KMS-11 (cell line): ENCODE results near the gene DBNDD2.

Experiments used
- H2AFZ ChIP-seq: fragments of 200-600 bp; sonication (generic); 2 replicates; pipeline ENCODE4 v1.6.1; 2016; ENCODE audit warnings: antibody characterized with exemption, mixed run types, low read depth
- H3K27ac ChIP-seq: fragments of 200-600 bp; sonication (generic); 2 replicates; pipeline ENCODE4 v1.6.1; 2016; ENCODE audit warnings: mild to moderate bottlenecking, mixed run types
- H3K27me3 ChIP-seq: fragments of 200-600 bp; sonication (generic); 2 replicates; pipeline ENCODE4 v1.6.1; 2017; ENCODE audit warnings: mild to moderate bottlenecking, low read depth, mixed run types, moderate library complexity; ENCODE audit not compliant: insufficient read depth
- H3K36me3 ChIP-seq: fragments of 200-600 bp; sonication (generic); 2 replicates; pipeline ENCODE4 v1.6.1; 2017; ENCODE audit warnings: mild to moderate bottlenecking, mixed run types; ENCODE audit not compliant: insufficient read depth
- H3K4me1 ChIP-seq: fragments of 200-600 bp; sonication (generic); 2 replicates; pipeline ENCODE4 v1.6.1; 2016; ENCODE audit warnings: mild to moderate bottlenecking, low read depth, mixed run types; ENCODE audit not compliant: poor library complexity, severe bottlenecking
- H3K4me2 ChIP-seq: fragments of 200-600 bp; sonication (generic); 2 replicates; pipeline ENCODE4 v1.7.0; 2016; ENCODE audit warnings: mild to moderate bottlenecking, mixed run types
- H3K4me3 ChIP-seq: fragments of 200-600 bp; sonication (generic); IDR thresholded peaks from 2 replicates; pipeline ENCODE4 v1.6.1; 2017; ENCODE audit warnings: low read depth, low read length, mixed read lengths; ENCODE audit not compliant: insufficient read depth
- H3K79me2 ChIP-seq: fragments of 200-600 bp; sonication (generic); 2 replicates; pipeline ENCODE4 v1.6.1; 2016; ENCODE audit warnings: low read depth, mixed run types; ENCODE audit not compliant: insufficient read depth
- H3K9ac ChIP-seq: fragments of 200-600 bp; sonication (generic); 2 replicates; pipeline ENCODE4 v1.6.1; 2016; ENCODE audit warnings: mild to moderate bottlenecking, mixed run types
- H4K20me1 ChIP-seq: fragments of 200-600 bp; sonication (generic); 2 replicates; pipeline ENCODE4 v1.6.1; 2016; ENCODE audit warnings: mild to moderate bottlenecking, mixed run types; ENCODE audit not compliant: insufficient read depth
- TF ChIP-seq, protein P1 (sequence below): fragments of 200-600 bp; sonication (generic); conservative IDR thresholded peaks from 2 replicates; pipeline ENCODE4 v1.6.1; 2017; ENCODE audit warnings: low read depth, mild to moderate bottlenecking, antibody characterized with exemption, low read length, moderate library complexity, mixed read lengths

DBNDD2 gene

DNA sequence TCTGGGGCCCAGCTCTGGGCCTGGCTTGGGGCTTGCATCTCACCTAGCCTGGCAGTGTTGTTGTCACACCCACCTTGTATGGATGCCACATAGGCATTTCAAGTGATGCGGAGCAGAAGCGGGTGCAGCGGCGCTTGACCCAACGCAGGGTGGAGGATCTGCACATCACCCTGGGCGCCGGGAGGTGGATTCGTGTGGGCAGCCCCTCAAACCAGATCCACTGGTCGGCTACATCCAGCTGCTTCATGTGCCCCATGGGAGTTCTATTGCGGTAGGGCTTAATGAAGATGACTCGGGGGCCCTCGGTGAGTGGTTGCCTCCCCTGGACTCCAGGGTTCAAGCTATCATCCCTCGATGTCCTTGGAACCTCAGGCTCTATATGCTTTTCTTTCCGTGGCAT is 33.1 kb upstream of the DBNDD2 start:
- Histone ChIP-seq H3K79me2 (no peaks in the 10 kb centered on the region), H2AFZ (no peak overlapping the region), H3K4me2 (no peak overlapping the region), H3K4me1 (peaks cover 24% of the 10 kb centered on the region), H3K36me3 (no peaks in the 10 kb centered on the region), H3K27ac (no peak overlapping the region), H3K4me3 (no peak overlapping the region), H3K27me3 (no peaks in the 10 kb centered on the region), H3K9ac (no peak overlapping the region), H4K20me1 (no peaks in the 10 kb centered on the region)
- TF ChIP-seq, protein P1, sequence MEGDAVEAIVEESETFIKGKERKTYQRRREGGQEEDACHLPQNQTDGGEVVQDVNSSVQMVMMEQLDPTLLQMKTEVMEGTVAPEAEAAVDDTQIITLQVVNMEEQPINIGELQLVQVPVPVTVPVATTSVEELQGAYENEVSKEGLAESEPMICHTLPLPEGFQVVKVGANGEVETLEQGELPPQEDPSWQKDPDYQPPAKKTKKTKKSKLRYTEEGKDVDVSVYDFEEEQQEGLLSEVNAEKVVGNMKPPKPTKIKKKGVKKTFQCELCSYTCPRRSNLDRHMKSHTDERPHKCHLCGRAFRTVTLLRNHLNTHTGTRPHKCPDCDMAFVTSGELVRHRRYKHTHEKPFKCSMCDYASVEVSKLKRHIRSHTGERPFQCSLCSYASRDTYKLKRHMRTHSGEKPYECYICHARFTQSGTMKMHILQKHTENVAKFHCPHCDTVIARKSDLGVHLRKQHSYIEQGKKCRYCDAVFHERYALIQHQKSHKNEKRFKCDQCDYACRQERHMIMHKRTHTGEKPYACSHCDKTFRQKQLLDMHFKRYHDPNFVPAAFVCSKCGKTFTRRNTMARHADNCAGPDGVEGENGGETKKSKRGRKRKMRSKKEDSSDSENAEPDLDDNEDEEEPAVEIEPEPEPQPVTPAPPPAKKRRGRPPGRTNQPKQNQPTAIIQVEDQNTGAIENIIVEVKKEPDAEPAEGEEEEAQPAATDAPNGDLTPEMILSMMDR: no peak

DNA sequence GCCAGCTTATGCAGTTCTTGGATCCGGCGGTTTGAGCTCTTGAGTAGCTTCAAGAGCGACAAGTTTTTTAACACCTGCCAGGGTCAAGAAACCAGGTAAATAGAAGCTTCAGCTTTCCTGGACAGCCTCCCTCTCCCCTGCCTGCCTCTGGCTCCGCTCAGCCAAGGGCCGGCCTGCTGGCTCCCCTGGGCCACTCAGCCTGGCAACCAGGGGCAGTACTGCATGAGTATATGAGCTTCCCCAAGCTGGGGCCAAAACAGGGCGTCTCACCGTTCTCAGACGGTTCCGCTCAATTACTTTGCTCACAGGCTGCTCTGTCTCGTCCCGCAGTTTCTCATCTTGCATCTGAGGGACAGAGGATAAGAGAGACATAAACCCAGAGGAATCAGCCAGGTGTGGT is 30.8 kb upstream of the DBNDD2 start:
- Histone ChIP-seq H4K20me1 (no peaks in the 10 kb centered on the region), H3K79me2 (no peaks in the 10 kb centered on the region), H3K4me3 (no peak overlapping the region), H3K9ac (no peak overlapping the region), H3K27ac (no peak overlapping the region), H3K4me1 (peaks cover 37% of the 10 kb centered on the region), H3K27me3 (no peaks in the 10 kb centered on the region), H3K4me2 (no peak overlapping the region), H3K36me3 (no peaks in the 10 kb centered on the region), H2AFZ (no peak overlapping the region)
- TF ChIP-seq, protein P1: no peak

DNA sequence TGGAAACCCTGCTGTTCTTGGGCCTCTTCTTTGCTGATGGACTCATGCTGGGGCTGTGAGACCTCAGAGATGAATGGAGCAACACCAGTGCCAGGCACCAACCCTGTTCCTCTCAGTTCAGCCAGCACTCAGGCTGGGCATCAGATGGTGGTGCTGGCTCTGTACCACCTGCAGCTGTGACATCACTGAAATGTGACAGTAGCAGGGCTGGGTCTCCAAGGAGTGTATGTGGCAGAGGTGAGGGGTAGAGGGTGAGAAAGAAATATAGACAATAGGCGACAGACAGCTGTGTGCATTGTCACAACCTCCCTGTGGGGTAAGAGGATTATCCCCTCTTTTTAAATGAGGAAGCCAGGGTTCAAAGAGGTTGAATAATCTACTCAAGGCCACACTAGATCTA is 29.9 kb upstream of the DBNDD2 start, which contains the start of gene TP53TG5:
Gene TP53TG5 (minus strand): TSS at position 135 of the 400 bp plus-strand sequence. CDS start 89 bp downstream, at position 46.
- Histone ChIP-seq H3K9ac (no peak within 1 kb of the TSS), H3K4me1 (peaks cover 35% of the 10 kb centered on the region), H3K36me3 (no peaks in the 10 kb centered on the region), H3K4me3 (no peak within 1 kb of the TSS), H3K27me3 (no peaks in the 10 kb centered on the region), H3K4me2 (no peak within 1 kb of the TSS), H3K79me2 (no peaks in the 10 kb centered on the region), H2AFZ (no peak within 1 kb of the TSS), H3K27ac (no peak within 1 kb of the TSS), H4K20me1 (no peaks in the 10 kb centered on the region)
- TF ChIP-seq, protein P1: no peak

DNA sequence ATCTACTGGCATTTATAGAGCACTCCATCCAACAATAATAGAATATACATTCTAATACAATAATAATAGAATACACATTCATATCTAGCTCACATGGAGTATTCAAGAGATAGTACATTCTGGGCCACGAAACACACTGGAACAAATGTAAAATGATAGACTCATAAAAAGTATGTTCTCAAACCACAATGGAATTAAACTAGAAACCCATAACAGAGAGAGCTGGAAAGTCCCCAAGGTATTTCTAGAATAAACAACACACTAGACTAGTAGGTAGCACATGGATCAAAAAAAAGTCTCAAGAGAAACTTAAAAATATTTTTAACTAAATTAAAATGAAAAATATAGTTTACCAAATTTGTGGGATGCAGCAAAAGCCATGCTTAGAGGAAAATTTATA is 20.8 kb upstream of the DBNDD2 start:
- Histone ChIP-seq H3K79me2 (no peaks in the 10 kb centered on the region), H4K20me1 (no peaks in the 10 kb centered on the region), H3K4me3 (no peak overlapping the region), H3K4me1 (peaks cover 37% of the 10 kb centered on the region), H3K9ac (0 out of 2 replicates have a peak overlapping the region, but pooled peaks have one; percentile 16), H2AFZ (no peak overlapping the region), H3K27ac (peak overlapping the region; percentile 51), H3K4me2 (peak overlapping the region; percentile 27), H3K36me3 (no peaks in the 10 kb centered on the region), H3K27me3 (no peaks in the 10 kb centered on the region)
- TF ChIP-seq, protein P1: no peak

DNA sequence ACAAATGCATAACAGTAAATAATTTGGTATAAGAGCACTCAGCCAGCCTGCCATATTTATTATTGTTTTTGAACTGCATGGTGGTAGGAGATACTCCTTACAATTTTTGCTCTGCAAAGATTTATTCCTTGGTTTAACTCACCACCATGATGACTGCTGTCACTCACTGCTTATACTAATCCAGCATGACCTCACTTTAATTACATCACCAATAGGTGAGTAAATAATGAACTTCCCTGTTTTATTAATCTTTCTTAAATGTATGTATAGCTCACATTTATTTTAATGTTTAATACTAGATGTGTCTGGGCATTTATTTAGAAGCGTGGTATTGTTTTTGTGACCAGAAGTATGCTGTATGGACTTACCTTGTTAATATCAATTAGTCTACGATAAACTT is 17.2 kb upstream of the DBNDD2 start:
- no peak overlapping the region for H3K4me3 ChIP-seq
- H4K20me1 ChIP-seq: no peaks in the 10 kb centered on the region
- no peaks in the 10 kb centered on the region for H3K36me3 ChIP-seq
- no peak overlapping the region for H3K27ac ChIP-seq
- TF ChIP-seq, protein P1: no peak
- no peaks in the 10 kb centered on the region for H3K79me2 ChIP-seq
- no peak overlapping the region for H3K9ac ChIP-seq
- H3K27me3 ChIP-seq: no peaks in the 10 kb centered on the region
- no peak overlapping the region for H3K4me2 ChIP-seq
- H2AFZ ChIP-seq: no peak overlapping the region
- peaks cover 37% of the 10 kb centered on the region for H3K4me1 ChIP-seq
